Stimulated activated naive CD8-positive, alpha-beta T cell treated with anti-CD3 and anti-CD28 coated beads, Interleukin-15, Interleukin-2, amounts not matched to agents 100 U/mL and 50 U/mL, for 24 hours (primary cell): ENCODE measurements around the gene PTPRA.

Experiments
- ATAC-seq: fragments of 150-1000 bp; cut with Tn5 transposase; one replicate; pipeline ENCODE4 v1.10.0; 2021
- DNase-seq: peaks from one replicate; pipeline ENCODE4 v3.0.0; 2021

The PTPRA gene

GRCh38 chr20:2849529-2849928, 23.8 kb upstream of the PTPRA start:
- DNase-seq = no peak
- ATAC-seq = no peak

GRCh38 chr20:2851086-2851485, 22.2 kb upstream of the PTPRA start:
- DNase-seq = no peak
- ATAC-seq = no peak

GRCh38 chr20:2858591-2858990, 14.7 kb upstream of the PTPRA start:
- no peak for ATAC-seq
- DNase-seq = no peak

- DNase-seq (no peak), ATAC-seq (no peak)
Measured at GRCh38 chr20:2859330-2860121, 13.8 kb upstream of the PTPRA start.

- DNase-seq (no peak), ATAC-seq (no peak)
Measured at GRCh38 chr20:2864626-2865025, 8.7 kb upstream of the PTPRA start.

- ATAC-seq = no peak
- no peak for DNase-seq
Measured at GRCh38 chr20:2865101-2865500, 8.2 kb upstream of the PTPRA start.

- DNase-seq = peak; percentile 77
- ATAC-seq = peak; percentile 90
Measured at GRCh38 chr20:2865630-2866029, 7.7 kb upstream of the PTPRA start.

GRCh38 chr20:2866236-2866635, 7.0 kb upstream of the PTPRA start:
- DNase-seq (peak; percentile 53), ATAC-seq (peak; percentile 34)

GRCh38 chr20:2867081-2867864, 6.0 kb upstream of the PTPRA start:
- no peak for DNase-seq
- no peak for ATAC-seq

GRCh38 chr20:2869381-2869780, 3.9 kb upstream of the PTPRA start:
- DNase-seq (no peak), ATAC-seq (no peak)

GRCh38 chr20:2871111-2871465, 2.2 kb upstream of the PTPRA start:
- ATAC-seq = no peak
- DNase-seq = no peak

- DNase-seq (peak; percentile 76), ATAC-seq (peak; percentile 11)
Measured at GRCh38 chr20:2871661-2872458, 1.4 kb upstream of the PTPRA start.

GRCh38 chr20:2872459-2873009, 747 bp upstream of the PTPRA start:
- DNase-seq (peak; percentile 85), ATAC-seq (peak; percentile 53)

GRCh38 chr20:2873747-2874041, 413 bp downstream of the PTPRA start:
- ATAC-seq = peak; percentile 36

GRCh38 chr20:2874456-2874855, 1.2 kb downstream of the PTPRA start:
- DNase-seq = peak; percentile 39
- ATAC-seq = no peak

More at GRCh38 chr20:2873747-2874041, 413 bp downstream of the PTPRA start:
- DNase-seq = peak; percentile 75

GRCh38 chr20:2875690-2876203, 2.5 kb downstream of the PTPRA start:
- ATAC-seq = no peak

GRCh38 chr20:2878515-2878914, 5.2 kb downstream of the PTPRA start:
- DNase-seq (no peak), ATAC-seq (no peak)

More at GRCh38 chr20:2875690-2876203, 2.5 kb downstream of the PTPRA start:
- DNase-seq = no peak

- DNase-seq (no peak), ATAC-seq (no peak)
Measured at GRCh38 chr20:2879146-2879545, 5.9 kb downstream of the PTPRA start.

- DNase-seq (no peak), ATAC-seq (no peak)
Measured at GRCh38 chr20:2880650-2881049, 7.4 kb downstream of the PTPRA start.

GRCh38 chr20:2883726-2884637, 10.7 kb downstream of the PTPRA start:
- ATAC-seq (no peak), DNase-seq (no peak)

- no peak for ATAC-seq
Measured at GRCh38 chr20:2887715-2888114, 14.4 kb downstream of the PTPRA start.

More at GRCh38 chr20:2887715-2888114, 14.4 kb downstream of the PTPRA start:
- DNase-seq = no peak
